Esophagus mucosa (tissue), 1 donor: ENCODE results near the gene DLG1. TPM values are rescaled to one million over a fixed set of nuclear protein-coding genes. Genes with fewer than 3 reads are reported as not detected.

Experiments
- ATAC-seq: fragments of 200-7000 bp; cut with Tn5 transposase; one replicate; pipeline ENCODE4 v1.9.1; 2020
- total RNA-seq: library from RNA; stranded (reverse); gene quantifications from one replicate; pipeline ENCODE4 v1.2.4, GENCODE V29; 2023
- donor health status: DM: yes; HTN: yes; CAD: no.

Gene DLG1
- total RNA-seq = 113 TPM

- ATAC-seq = peak; percentile 89
Observed at GRCh38 chr3:197298341-197298944, at the start of gene DLG1. Gene DLG1, minus strand, starts transcription at chr3:197298612. Its CDS starts 1,408 bp downstream, at chr3:197297204.

- no peak for ATAC-seq
Observed at GRCh38 chr3:197348014-197348413, 49.6 kb upstream of the DLG1 start.

- no peak for ATAC-seq
Observed at GRCh38 chr3:197345390-197345789, 47.0 kb upstream of the DLG1 start.

GRCh38 chr3:197344582-197345318 is 46.3 kb upstream of the DLG1 start:
- ATAC-seq = no peak

GRCh38 chr3:197343656-197344408 is 45.4 kb upstream of the DLG1 start:
- no peak for ATAC-seq

- ATAC-seq = no peak
Observed at GRCh38 chr3:197343111-197343510, 44.7 kb upstream of the DLG1 start.

- ATAC-seq = no peak
Observed at GRCh38 chr3:197340521-197340871, 42.1 kb upstream of the DLG1 start.

GRCh38 chr3:197339841-197340520 is 41.6 kb upstream of the DLG1 start:
- ATAC-seq = no peak

- ATAC-seq = no peak
Observed at GRCh38 chr3:197338586-197338985, 40.2 kb upstream of the DLG1 start.

- peak; percentile 65 for ATAC-seq
Observed at GRCh38 chr3:197337656-197338055, 39.2 kb upstream of the DLG1 start.

GRCh38 chr3:197337214-197337613 is 38.8 kb upstream of the DLG1 start:
- ATAC-seq = no peak

GRCh38 chr3:197336348-197336747 is 37.9 kb upstream of the DLG1 start:
- ATAC-seq = no peak

- no peak for ATAC-seq
Observed at GRCh38 chr3:197335428-197336132, 37.2 kb upstream of the DLG1 start.

- no peak for ATAC-seq
Observed at GRCh38 chr3:197333901-197334639, 35.7 kb upstream of the DLG1 start.

- ATAC-seq = no peak
Observed at GRCh38 chr3:197331131-197331530, 32.7 kb upstream of the DLG1 start.

- ATAC-seq = no peak
Observed at GRCh38 chr3:197329382-197329781, 31.0 kb upstream of the DLG1 start.

GRCh38 chr3:197328198-197328597 is 29.8 kb upstream of the DLG1 start:
- no peak for ATAC-seq

- no peak for ATAC-seq
Observed at GRCh38 chr3:197327701-197328100, 29.3 kb upstream of the DLG1 start.

- no peak for ATAC-seq
Observed at GRCh38 chr3:197325773-197326172, 27.4 kb upstream of the DLG1 start.

GRCh38 chr3:197322149-197322548 is 23.7 kb upstream of the DLG1 start:
- no peak for ATAC-seq

GRCh38 chr3:197320582-197320981 is 22.2 kb upstream of the DLG1 start:
- ATAC-seq = no peak
